HG03521 (cell line): ENCODE results near the gene SMOC2.

ENCODE experiments used
- ATAC-seq: cut with Tn5 transposase; IDR thresholded peaks from one replicate; pipeline ENCODE4 v1.9.1; 2021; ENCODE audit warnings: mild to moderate bottlenecking, moderate library complexity; ENCODE audit not compliant: unreplicated experiment

The SMOC2 gene

DNA sequence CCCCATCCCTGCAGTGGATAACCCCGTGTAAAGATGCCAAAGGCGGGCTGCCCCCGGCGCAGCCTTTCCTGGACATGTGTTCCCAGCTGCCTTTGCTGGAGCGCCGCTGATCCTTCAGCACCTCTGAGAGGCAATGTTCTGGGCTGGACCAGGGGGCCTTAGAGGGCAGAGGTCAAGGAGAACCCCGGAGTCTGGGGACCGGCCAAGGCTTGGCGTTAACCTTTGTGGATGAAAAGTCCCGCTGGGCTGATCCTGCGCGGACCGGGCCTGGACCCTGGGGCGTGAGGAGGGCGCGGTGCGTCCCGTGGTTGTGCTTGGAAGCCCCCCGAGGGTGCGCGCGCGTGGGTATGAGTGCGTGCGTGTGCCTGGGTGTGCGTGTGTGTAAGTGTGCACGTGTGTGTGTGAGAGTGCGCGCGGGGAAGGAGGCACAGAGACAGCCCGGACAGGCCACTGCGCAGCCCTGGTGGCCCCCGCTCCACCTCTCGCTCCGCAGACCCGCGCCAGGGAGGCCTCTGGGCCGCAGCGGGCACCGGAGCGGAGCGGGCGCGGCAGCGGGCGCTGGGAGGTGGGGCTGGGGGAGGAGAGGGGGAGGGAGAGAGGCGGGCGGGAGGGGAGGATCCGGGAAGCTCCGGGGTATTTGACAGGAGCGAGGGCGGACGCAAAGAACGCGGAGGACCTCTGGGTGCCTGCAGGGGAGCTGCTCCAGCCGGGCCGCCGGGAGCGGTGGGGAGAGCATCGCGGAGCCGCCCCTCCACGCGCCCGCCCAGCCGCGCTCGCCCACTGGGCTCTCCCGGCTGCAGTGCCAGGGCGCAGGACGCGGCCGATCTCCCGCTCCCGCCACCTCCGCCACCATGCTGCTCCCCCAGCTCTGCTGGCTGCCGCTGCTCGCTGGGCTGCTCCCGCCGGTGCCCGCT lies at the start of gene SMOC2:
Gene SMOC2 (plus strand): TSS at position 665 of the 914 bp plus-strand sequence. CDS start 187 bp downstream, at position 852.
- ATAC-seq, result no peak

DNA sequence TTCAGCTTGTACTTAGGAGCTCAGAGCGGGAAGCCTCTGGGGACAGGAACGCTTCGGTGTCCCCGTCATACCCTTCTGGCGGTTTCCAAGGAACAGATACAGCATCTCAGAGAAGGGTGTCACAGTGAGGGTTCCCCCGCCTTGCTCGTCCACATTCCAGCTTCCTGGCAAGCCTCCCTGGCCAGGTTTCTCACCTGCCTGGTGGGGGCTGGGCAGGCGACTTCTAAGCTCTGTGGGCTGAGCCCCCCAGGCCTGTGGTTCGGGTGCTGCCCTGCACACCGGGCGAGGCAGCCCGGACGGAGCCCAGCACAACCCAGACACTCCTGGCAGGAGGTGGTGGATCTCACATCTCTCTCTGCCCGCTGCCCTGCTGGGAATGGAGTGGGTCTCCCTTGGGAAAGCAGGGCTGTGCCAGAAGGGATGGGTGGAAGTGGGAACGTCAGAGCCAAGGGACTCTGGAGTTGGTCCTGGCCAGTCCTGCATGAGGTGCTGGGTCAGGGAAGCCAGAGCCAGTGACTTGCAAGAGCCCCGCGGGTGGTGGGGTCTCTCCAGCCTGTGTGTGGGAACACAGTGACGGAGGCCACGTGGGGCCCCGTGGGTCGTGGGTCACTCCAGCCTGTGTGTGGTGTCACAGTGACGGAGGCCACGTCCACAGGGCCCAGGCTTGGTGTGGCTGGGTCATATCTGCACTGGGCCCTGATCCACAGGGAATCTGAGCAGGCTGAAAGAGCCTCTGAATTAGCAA lies 47.7 kb upstream of the SMOC2 start:
- no peak for ATAC-seq

GRCh38 chr6:168394606-168395005 lies 46.4 kb upstream of the SMOC2 start:
- ATAC-seq, result no peak

DNA sequence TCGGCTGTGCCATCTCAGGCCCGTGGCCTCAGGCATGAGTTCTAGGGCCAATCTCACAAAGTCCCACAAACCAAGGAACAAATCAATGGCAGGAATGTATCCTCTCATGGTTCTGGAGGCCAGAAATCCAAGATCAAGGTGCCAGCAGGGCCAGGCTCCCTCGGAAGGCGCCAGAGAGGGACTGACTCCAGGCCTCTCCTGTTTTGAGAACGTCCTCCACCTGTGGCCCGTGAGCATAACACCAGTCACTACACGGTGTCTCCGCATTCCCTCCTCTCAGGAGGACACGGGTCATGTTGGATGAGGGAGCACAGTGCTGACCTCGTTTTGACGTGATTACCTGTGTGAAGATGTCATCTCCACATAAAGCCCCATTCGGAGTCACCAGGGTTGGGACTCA lies 45.0 kb upstream of the SMOC2 start:
- no peak for ATAC-seq

- ATAC-seq, result no peak
Observed at GRCh38 chr6:168396561-168396960, 44.4 kb upstream of the SMOC2 start.

GRCh38 chr6:168397012-168397411 lies 44.0 kb upstream of the SMOC2 start:
- no peak for ATAC-seq

DNA sequence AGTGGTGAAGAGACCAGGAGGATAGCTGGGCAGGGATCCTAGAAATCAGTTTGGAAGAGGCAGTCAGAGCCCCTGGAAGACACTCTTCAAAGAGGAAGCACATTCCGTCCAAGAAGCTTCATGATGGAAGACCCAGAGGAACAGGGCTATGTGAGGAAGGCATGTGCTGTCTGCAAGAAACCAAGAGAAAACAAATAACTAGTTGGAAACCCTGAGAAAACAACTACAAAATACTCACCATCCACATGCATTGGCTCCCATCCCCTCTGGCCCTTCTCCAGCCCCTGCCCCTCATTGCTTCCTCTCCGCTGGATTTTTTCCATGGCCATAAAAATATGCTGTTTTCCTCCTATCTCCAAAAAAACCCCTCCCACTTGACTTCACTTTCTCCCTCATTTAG lies 40.9 kb upstream of the SMOC2 start:
- no peak for ATAC-seq

GRCh38 chr6:168403370-168404005 lies 37.5 kb upstream of the SMOC2 start:
- no peak for ATAC-seq

- no peak for ATAC-seq
Observed at GRCh38 chr6:168404560-168404959, 36.4 kb upstream of the SMOC2 start.

GRCh38 chr6:168407842-168408241 lies 33.1 kb upstream of the SMOC2 start:
- no peak for ATAC-seq

GRCh38 chr6:168408504-168409136 lies 32.4 kb upstream of the SMOC2 start:
- no peak for ATAC-seq

DNA sequence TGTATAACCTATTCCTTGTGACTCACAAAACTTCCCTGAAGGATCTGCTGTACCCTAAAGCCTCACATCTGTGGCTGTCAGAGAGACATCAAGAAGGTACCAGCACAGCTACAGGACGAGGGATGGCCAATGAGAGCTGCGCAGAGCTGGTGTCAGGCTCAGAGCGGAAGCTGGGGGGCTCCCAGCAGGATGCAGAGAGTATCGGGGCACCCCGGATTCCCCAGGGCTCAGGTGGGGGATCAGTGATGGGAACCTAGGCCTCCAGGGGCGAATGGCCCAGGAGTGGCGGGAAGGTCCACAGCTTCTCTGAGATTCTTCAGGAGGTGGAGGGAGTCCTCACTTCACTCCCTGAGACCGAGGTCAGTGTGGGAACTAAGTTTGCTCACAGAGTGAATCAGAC lies 30.9 kb upstream of the SMOC2 start:
- ATAC-seq, result no peak

DNA sequence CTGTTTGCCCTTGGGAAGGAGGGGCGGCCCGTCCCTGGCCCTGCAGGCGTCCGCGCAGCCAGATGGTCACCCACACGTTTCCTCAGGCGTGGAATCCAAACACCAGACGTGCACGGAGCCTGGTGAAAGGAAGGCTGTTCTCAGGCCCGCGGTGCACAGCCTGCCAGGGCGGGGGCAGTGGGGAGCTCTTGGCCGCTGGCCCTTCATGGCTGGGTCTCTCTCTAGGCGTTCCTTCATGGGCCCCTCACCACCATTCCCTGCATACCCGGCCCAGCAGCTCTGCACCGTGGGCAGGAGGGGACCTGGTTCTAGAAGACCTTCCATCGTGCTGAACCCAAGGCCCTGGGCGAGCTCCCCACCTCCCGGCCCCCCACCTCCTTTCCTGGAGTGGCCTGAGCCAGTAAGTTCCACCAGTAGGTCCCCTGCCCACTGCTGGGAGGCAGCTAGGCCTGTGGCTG lies 30.4 kb upstream of the SMOC2 start:
- no peak for ATAC-seq

DNA sequence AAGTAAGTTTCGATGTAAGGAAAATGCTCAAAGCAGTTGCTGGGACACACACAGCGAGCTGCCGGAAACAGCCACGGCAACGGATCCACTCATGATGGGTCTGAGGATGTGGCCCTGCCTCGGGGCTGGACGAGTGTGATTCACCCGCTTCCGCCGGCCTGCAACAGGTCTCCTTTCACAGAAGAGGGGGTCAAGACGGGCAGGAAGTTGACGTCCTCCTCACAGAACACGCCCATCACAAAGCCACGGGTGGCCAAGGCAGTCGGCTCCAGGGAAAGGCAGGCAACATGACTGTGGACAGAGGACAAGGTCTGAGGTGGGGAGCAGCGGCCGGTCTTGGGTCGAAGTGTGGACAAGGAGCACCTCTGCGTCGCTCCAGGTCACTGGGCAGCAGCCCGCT lies 29.9 kb upstream of the SMOC2 start:
- no peak for ATAC-seq

DNA sequence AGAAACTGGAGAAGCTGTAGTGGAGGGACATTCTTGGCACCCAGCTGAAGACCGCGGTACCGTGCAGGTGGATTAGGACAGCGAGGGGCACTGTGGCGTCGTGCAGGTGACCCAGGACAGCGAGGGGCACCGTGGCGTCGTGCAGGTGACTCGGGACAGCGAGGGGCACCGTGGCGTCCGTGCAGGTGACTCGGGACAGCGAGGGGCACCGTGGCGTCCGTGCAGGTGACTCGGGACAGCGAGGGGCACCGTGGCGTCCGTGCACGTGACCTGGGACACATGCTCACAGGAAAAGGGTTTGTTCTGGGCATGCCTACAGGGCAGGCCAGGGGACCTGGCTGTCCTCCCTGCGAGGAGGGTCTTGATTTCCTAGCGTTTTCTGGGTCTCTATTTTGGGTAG lies 29.2 kb upstream of the SMOC2 start:
- ATAC-seq, result no peak

GRCh38 chr6:168412456-168412855 lies 28.5 kb upstream of the SMOC2 start:
- no peak for ATAC-seq

DNA sequence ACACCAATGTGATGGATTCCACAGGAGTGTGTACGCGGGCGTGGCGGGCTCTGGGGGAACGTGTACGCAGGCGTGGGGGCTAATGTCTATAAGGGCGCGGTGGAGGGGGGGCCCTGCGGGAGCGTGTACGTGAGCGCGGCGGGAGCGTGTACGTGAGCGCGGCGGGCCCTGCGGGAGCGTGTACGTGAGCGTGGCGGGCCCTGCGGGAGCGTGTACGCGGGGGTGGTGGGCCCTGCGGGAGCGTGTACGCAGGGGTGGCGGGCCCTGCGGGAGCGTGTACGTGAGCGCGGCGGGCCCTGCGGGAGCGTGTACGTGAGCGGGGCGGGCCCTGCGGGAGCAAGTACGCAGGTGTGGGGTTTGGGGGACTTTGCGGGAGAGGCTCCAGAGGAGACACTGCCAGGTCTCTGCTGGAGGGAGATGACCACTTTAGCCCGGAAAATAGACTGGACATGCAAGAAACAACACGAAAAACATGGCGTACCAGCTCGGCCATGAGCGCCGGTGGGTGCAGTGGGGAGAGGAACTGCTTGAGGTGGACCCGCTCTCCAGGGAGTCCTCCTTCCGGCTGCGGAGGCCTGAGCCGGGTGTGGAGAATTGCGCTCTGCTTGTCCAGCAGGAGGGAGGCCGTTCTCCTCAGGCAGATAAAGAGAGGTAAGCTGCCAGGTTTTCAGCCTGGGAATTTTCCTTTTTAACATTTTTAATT lies 27.8 kb upstream of the SMOC2 start:
- no peak for ATAC-seq

GRCh38 chr6:168413856-168414255 lies 27.1 kb upstream of the SMOC2 start:
- ATAC-seq, result no peak

DNA sequence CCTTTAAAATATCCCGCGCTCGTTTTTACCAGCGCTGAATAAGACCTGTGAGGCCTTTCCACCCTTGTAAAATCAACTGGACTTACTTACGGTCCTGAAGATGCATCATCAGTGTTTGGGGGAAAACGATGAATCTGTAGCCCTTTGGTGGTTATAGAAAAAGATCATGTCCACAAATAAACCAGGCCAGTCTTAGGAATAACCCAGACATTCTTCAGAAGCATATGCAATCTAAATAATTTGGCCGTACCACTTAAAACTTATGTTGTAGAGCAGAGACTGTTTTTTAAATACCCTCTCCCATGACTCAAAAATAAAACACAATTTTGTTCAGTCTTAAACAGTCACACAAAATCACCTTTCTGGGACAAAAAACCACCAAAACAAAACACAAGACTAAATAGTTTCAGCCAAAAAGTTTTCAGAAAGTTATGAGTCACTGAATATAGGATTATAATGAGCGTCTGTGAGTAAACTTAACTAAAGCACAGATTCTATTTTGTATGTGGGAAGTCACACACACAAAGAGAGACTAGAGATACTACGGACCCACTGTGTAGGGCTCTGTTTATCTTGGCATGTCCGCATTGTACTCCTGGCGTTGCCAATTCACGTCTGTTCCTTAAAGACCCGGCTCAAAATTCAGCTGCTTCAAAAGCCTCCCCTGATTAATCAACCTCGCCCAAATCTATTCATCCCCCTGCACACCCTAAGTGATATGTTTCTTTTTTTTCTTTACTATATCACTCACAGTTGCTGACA lies 26.5 kb upstream of the SMOC2 start:
- no peak for ATAC-seq
